ENCODE data around the gene C11orf68.

Gene C11orf68

DNA sequence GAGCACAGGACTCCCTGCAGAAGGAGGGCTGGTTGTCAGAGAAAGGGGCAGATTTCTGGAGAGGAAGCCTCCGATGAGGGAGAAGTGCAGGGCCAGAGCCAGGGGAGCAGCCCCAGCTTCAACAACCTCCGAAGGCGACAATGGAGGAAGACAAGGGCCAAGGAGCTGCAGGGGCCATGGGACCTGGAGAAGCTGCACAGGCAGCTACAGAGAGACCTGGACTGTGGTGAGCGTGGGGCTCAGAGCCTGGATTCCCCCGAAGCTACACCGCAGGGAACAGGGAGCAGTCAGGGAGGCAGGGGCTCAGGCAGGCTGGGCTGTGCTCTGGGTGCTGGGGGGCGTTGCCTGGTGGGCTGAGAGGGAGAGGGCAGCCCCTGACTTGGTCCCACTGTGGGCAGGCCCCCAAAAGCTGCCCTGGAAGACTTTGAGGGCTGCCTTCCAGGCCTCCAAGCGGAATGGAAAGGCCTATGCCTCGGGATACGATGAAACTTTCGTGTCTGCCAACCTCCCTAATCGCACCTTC lies 28.8 kb upstream of the C11orf68 start:
- H3K4me3 ChIP-seq (replicated peaks in 1 of 2; ENCODE audit: low read depth in 2 of 2, low read length in 2 of 2) = no peak overlapping the region
- DNase-seq (ENCODE audit: low read depth in 2 of 2) = no peak
- TF ChIP-seq CTCF (IDR thresholded peaks at IDR 0.05; ENCODE audit: low read depth, low read length) = no peak

DNA sequence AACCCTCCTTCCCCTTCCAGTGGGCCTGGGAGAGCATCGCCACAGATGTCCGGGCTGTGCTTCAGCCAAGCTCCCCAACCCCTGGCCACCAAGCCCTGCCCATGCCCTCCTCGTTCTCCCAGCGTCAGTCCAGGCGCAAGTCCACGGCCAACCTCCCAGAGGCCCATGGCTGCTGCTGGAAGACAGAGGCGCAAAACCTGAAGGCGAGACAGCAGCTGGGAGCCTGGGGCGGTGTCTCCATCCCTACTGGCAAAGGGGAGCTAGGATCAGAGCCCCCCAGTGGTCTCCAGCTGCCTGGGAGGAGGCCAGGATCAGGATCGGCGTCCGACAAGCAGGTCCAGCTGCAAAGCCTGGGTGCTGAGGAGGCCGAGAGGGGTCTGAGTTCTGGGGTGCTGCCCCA lies 28.3 kb upstream of the C11orf68 start:
- no peak overlapping the region for H3K4me3 ChIP-seq (replicated peaks in 1 of 2; ENCODE audit: low read depth in 2 of 2, low read length in 2 of 2)
- no peak for TF ChIP-seq CTCF (IDR thresholded peaks at IDR 0.05; ENCODE audit: low read depth, low read length)
- no peak for DNase-seq (ENCODE audit: low read depth in 2 of 2)

- DNase-seq (ENCODE audit: low read depth in 2 of 2) = no peak
- H3K4me3 ChIP-seq (replicated peaks in 1 of 2; ENCODE audit: low read depth in 2 of 2, low read length in 2 of 2) = no peak overlapping the region
- no peak for TF ChIP-seq CTCF (IDR thresholded peaks at IDR 0.05; ENCODE audit: low read depth, low read length)
Measured at GRCh38 chr11:65946655-65947054, 27.8 kb upstream of the C11orf68 start.

DNA sequence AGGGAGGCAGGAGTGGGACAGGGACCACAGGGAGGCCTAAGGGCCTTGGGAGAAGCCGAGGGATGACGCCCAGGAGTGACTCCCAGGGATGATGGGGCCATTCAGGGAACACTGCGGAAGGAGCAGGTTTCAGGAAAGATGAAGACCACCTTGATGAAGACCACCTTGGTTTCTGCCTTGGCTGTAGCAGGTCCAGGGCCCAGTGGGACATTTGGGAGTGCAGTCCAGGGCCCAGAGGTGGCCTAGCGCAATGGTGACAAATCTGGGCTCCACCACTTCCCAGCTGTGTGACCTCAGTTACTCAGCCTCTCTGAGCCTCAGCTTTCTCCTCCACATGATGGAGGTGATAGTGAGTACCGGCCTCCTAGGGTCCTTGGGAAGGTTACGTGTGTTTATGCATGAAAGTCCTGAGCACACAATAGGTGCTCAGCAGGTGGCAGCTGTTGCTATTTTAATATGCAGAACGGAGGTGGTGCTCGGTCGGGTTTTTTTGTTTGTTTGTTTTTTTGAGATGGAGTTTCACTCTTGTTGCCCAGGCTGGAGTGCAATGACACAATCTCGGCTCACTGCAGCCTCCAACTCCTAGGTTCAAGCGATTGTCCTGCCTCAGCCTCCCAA lies 27.2 kb upstream of the C11orf68 start:
- no peak for DNase-seq (ENCODE audit: low read depth in 2 of 2)
- no peak overlapping the region for H3K4me3 ChIP-seq (replicated peaks in 1 of 2; ENCODE audit: low read depth in 2 of 2, low read length in 2 of 2)
- no peak for TF ChIP-seq CTCF (IDR thresholded peaks at IDR 0.05; ENCODE audit: low read depth, low read length)

GRCh38 chr11:65945430-65945911 lies 26.6 kb upstream of the C11orf68 start, which contains the start of gene TSGA10IP:
Gene TSGA10IP, plus strand, starts transcription at chr11:65945480. Its CDS starts 196 bp downstream, at chr11:65945676.
- DNase-seq (ENCODE audit: low read depth in 2 of 2) = no peak
- no peak within 1 kb of the TSS for H3K4me3 ChIP-seq (replicated peaks in 1 of 2; ENCODE audit: low read depth in 2 of 2, low read length in 2 of 2)
- TF ChIP-seq CTCF (IDR thresholded peaks at IDR 0.05; ENCODE audit: low read depth, low read length) = no peak

- no peak for DNase-seq (ENCODE audit: low read depth in 2 of 2)
- no peak overlapping the region for H3K4me3 ChIP-seq (replicated peaks in 1 of 2; ENCODE audit: low read depth in 2 of 2, low read length in 2 of 2)
- TF ChIP-seq CTCF (IDR thresholded peaks at IDR 0.05; ENCODE audit: low read depth, low read length) = no peak
Measured at GRCh38 chr11:65944767-65945166, 25.9 kb upstream of the C11orf68 start.

Data from cardiac fibroblast (primary cell).